HG03108 (cell line): Measurements from ENCODE around the gene GGT5.
"Not testable (repeated sequence)": the region's sequence is repeated elsewhere in the genome, so short reads cannot be mapped to it uniquely, and the experiment has no call there.

ENCODE experiments used
- ATAC-seq: cut with Tn5 transposase; IDR thresholded peaks from one replicate; pipeline ENCODE4 v1.9.1; 2021; ENCODE audit warnings: moderate library complexity; ENCODE audit not compliant: unreplicated experiment

The GGT5 gene

DNA sequence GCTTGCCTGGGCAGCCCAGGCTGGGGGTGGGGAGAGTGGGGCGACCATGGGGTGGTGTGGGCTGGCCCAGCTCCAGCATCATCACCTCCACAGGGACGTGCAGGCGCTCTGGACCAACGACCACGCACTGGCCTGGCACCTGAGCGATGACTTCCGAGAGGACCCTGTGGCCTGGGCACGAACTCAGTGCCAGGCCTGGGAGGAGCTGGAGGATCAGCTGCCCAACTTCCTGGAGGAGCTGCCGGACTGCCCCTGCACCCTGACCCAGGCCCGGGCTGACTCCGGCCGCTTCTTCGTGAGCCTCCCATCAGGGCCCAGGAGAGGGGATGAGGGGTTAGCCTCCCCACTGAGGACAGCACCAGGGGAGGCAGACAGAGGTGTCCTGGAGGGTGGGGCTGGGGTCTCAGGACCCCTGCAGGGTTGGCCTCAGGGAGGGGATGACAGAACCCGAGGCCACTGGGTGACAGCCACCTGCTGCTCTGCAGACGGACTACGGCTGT is 59.8 kb downstream of the GGT5 start:
- ATAC-seq, result no peak

GRCh38 chr22:24184057-24184798 is 60.7 kb downstream of the GGT5 start:
- no peak for ATAC-seq

GRCh38 chr22:24183321-24184031 is 61.4 kb downstream of the GGT5 start:
- no peak for ATAC-seq

GRCh38 chr22:24182900-24183246 is 62.0 kb downstream of the GGT5 start:
- ATAC-seq, result not testable (repeated sequence)

GRCh38 chr22:24181996-24182899 is 62.6 kb downstream of the GGT5 start:
- no peak for ATAC-seq

DNA sequence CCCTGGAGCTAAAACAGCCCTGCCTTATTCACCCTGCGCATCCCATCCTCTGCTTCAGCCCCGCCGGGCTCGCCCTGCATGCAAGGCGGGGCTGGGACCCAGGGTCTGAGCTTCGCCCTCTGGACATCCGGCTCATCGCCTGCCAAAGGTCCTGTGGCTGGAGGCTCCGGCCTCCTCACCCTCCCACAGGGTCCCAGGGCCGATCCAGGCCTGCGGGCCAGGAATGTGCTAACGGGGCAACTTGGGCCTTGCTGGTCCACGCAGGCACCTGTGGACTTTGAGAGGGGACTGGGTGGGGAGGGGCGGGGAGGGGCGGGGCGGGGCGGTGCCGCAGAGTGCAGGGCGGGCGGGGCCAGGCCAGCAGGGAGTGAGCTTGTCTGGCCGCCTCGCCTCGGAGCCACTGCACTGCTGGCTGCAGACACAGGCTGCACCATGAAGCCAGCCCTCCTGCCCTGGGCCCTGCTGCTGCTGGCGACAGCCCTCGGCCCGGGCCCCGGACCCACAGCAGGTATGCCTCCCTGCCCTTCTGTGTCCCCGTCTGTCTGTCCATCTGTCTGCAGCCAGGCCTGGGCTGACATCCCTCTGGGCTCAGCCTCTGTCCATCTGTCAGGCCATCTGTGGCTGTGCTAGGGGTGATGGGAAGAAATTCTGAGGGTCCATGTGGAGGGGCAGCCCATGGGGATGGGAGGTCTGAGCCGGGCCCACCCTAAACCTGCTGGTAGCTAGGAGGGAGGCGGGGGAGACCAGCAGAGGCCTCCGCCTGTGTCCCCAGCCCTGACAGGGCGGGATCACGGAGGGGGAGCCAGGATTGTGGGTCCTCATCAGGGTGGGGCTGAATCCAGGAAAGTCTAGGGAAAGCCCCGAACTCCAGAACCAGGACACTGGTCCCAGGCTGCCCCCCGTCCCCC is 63.5 kb downstream of the GGT5 start, which contains the start of gene SUSD2:
Gene SUSD2 (plus strand): TSS at position 400 of the 908 bp plus-strand sequence. CDS start 33 bp downstream, at position 433.
- ATAC-seq, result no peak

GRCh38 chr22:24180316-24181087 is 64.4 kb downstream of the GGT5 start:
- ATAC-seq, result no peak

GRCh38 chr22:24179478-24180210 is 65.2 kb downstream of the GGT5 start:
- ATAC-seq, result no peak

DNA sequence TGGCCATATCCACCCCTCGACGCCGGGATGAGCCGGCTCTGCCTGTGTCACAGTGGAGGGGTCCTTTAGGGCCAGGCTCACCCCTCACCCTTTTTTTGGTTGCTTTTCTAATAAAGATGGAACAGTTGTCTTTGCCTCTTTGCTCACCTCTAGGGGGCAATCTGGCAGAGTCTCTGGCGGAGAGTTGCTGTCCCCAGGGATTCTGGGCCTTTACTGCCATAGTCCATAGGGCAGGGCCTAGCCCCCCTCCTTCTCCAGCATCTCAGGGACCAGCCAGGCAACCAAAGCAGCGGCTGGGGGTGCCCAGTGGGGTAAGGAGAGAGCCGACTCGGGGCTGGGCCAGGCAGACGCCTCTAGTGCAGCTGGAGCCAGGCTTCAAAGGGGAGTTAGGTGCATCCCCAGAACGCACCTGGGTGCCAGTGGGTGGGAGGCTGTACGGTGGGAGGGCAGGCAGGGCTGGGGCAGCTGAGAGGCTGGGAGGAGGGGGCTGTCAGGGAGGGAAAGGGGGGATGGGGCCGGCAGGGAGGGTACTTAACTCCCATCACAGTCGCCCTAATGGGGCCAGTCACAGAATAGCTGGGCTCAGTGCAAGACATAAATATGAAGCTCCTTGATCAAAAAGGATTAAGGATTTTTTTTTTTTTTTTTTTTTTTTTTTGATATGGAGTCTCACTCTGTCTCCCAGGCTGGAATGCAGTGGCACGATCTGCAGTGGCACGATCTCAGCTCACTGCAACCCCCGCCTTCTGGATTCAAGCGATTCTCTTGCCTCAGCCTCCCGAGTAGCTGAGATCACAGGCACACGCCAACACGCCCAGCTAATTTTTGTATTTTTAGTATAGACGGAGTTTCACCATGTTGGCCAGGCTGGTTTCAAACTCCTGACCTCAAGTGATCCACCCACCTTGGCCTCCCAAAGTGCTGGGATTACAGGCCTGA is 66.1 kb downstream of the GGT5 start:
- no peak for ATAC-seq

GRCh38 chr22:24178021-24178431 is 66.9 kb downstream of the GGT5 start:
- ATAC-seq, result no peak

DNA sequence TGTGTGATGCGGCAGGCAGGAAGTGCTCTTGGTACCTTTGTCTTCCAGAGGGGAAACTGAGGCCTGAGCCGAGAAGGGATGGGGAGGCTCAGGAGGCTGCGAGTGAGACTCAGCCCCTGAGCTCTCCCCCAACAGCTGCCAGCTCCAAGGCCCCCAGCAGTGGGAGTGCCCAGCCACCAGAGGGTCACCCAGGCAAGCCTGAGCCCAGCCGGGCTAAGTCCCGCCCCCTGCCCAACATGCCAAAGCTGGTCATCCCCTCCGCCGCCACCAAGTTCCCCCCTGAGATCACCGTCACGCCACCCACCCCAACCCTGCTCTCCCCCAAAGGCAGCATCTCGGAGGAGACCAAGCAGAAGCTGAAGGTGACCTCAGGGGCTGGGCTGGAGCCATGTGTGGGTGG is 67.4 kb downstream of the GGT5 start:
- no peak for ATAC-seq

- ATAC-seq, result no peak
Measured at GRCh38 chr22:24177045-24177444, 67.8 kb downstream of the GGT5 start.

GRCh38 chr22:24176630-24177029 is 68.3 kb downstream of the GGT5 start:
- no peak for ATAC-seq

DNA sequence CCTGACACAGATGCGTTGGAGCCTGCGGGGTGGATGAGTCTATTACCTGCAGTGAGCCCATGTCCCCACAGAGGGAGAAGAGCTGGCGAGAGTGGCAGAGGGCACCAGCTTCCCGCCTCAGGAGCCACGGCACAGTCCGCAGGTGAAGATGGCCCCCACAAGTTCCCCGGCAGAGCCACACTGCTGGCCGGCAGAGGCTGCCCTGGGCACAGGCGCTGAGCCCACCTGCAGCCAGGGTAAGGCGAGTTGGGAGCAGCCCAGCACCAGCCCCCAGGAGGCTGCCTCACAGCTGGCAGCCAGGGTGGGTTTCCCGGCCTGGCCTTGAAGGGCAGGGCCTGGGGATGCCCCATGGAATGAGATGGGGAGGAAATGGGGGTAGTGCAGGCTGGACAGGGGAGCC is 68.8 kb downstream of the GGT5 start:
- ATAC-seq, result no peak

DNA sequence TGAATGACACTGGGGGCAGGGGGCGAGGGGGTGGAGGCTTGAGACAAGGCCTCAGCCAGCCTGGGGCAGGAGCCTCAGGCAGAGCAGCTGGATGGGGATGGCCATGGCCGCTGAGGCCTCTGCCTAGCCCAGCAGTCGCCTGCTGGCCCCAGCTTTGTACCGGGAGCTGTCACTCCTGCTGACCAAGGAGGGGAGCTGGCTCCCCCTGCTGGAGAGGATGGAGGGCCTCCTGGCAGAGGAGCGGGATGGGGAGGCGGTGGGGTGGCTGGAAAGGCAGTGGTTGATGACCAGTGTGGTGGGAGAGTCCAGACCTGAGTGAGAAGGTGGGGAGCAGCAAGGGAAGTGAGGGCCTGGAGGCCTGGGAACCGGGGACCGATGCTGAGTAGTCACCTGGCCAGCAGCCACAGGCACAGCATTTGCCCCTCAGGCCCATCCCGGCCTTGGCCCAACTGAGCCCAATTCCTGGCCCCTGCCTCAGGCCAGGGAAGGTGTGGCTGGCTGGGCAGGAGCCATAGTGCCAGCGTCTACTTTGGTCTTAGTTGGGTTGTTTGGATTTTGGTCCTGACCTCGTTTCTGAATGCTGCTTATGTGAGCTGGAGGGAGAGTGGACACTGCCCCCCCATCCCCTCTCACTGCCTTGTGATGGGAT is 69.6 kb downstream of the GGT5 start:
- no peak for ATAC-seq

DNA sequence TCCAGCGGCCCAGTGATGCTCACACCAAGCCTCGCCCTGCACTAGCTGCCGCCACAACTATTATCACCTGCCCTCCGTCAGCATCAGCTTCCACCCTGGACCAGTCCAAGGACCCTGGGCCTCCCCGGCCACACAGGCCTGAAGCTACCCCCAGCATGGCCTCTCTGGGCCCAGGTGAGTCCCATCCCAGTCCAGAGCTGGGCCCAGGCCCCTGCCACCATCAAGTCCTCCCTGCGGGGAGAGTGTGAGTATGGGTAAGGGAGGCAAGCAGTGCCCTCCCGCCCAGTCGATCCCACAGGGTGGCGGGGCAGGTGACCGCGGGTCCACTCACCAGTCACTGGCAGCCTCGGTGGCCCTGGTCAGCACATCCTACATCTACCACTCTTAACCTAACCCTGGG is 73.1 kb downstream of the GGT5 start:
- no peak for ATAC-seq

- no peak for ATAC-seq
Measured at GRCh38 chr22:24170632-24171031, 74.2 kb downstream of the GGT5 start.
